ENCODE results near the gene NPIPB6.

NPIPB6 gene

GRCh38 chr16:28326881-28327610, 36.3 kb downstream of the NPIPB6 start:
- FAIRE-seq, result no peak
- DNase-seq (ENCODE audit: insufficient read length), result peak; percentile 70
- TF ChIP-seq POLR2A (IDR thresholded peaks at IDR 0.05; ENCODE audit: low read depth, low read length) (no peak), POLR2AphosphoS5 (IDR thresholded peaks at IDR 0.05; ENCODE audit: low read depth, low read length) (no peak), TAF1 (IDR thresholded peaks at IDR 0.05; ENCODE audit: borderline replicate concordance, low read depth, low read length) (no peak)

- TF ChIP-seq POLR2AphosphoS5 (IDR thresholded peaks at IDR 0.05; ENCODE audit: low read depth, low read length) (no peak), TAF1 (IDR thresholded peaks at IDR 0.05; ENCODE audit: borderline replicate concordance, low read depth, low read length) (no peak), POLR2A (IDR thresholded peaks at IDR 0.05; ENCODE audit: low read depth, low read length) (no peak)
- DNase-seq (ENCODE audit: insufficient read length) (no peak), FAIRE-seq (no peak)
These were observed 38.4 kb downstream of the NPIPB6 start for GRCh38 chr16:28324887-28325279.

GRCh38 chr16:28324235-28324886, 38.9 kb downstream of the NPIPB6 start:
- TF ChIP-seq TAF1 (IDR thresholded peaks at IDR 0.05; ENCODE audit: borderline replicate concordance, low read depth, low read length), result no peak
- TF ChIP-seq POLR2A (IDR thresholded peaks at IDR 0.05; ENCODE audit: low read depth, low read length), result no peak
- no peak for TF ChIP-seq POLR2AphosphoS5 (IDR thresholded peaks at IDR 0.05; ENCODE audit: low read depth, low read length)
- FAIRE-seq, result no peak

GRCh38 chr16:28321700-28322411, 41.5 kb downstream of the NPIPB6 start:
- TF ChIP-seq POLR2A (IDR thresholded peaks at IDR 0.05; ENCODE audit: low read depth, low read length), result no peak
- TF ChIP-seq POLR2AphosphoS5 (IDR thresholded peaks at IDR 0.05; ENCODE audit: low read depth, low read length), result no peak
- no peak for TF ChIP-seq TAF1 (IDR thresholded peaks at IDR 0.05; ENCODE audit: borderline replicate concordance, low read depth, low read length)
- FAIRE-seq, result no peak
- peak; percentile 55 for DNase-seq (ENCODE audit: insufficient read length)

More at GRCh38 chr16:28324235-28324886, 38.9 kb downstream of the NPIPB6 start:
- no peak for DNase-seq (ENCODE audit: insufficient read length)

- DNase-seq (ENCODE audit: insufficient read length) (no peak), FAIRE-seq (no peak)
- no peak for TF ChIP-seq POLR2A (IDR thresholded peaks at IDR 0.05; ENCODE audit: low read depth, low read length)
- TF ChIP-seq TAF1 (IDR thresholded peaks at IDR 0.05; ENCODE audit: borderline replicate concordance, low read depth, low read length), result no peak
- no peak for TF ChIP-seq POLR2AphosphoS5 (IDR thresholded peaks at IDR 0.05; ENCODE audit: low read depth, low read length)
These were observed 42.6 kb downstream of the NPIPB6 start for GRCh38 chr16:28320741-28321140.

GRCh38 chr16:28320023-28320561, 43.2 kb downstream of the NPIPB6 start:
- FAIRE-seq, result no peak
- TF ChIP-seq POLR2AphosphoS5 (IDR thresholded peaks at IDR 0.05; ENCODE audit: low read depth, low read length), result no peak
- TF ChIP-seq POLR2A (IDR thresholded peaks at IDR 0.05; ENCODE audit: low read depth, low read length), result no peak
- no peak for TF ChIP-seq TAF1 (IDR thresholded peaks at IDR 0.05; ENCODE audit: borderline replicate concordance, low read depth, low read length)
- no peak for DNase-seq (ENCODE audit: insufficient read length)

- DNase-seq (ENCODE audit: insufficient read length) (no peak), FAIRE-seq (no peak)
- TF ChIP-seq POLR2AphosphoS5 (IDR thresholded peaks at IDR 0.05; ENCODE audit: low read depth, low read length) (no peak), TAF1 (IDR thresholded peaks at IDR 0.05; ENCODE audit: borderline replicate concordance, low read depth, low read length) (no peak), POLR2A (IDR thresholded peaks at IDR 0.05; ENCODE audit: low read depth, low read length) (no peak)
These were observed 43.8 kb downstream of the NPIPB6 start for GRCh38 chr16:28319476-28320022.

- TF ChIP-seq POLR2A (IDR thresholded peaks at IDR 0.05; ENCODE audit: low read depth, low read length) (no peak), TAF1 (IDR thresholded peaks at IDR 0.05; ENCODE audit: borderline replicate concordance, low read depth, low read length) (no peak), POLR2AphosphoS5 (IDR thresholded peaks at IDR 0.05; ENCODE audit: low read depth, low read length) (no peak)
- DNase-seq (ENCODE audit: insufficient read length) (no peak), FAIRE-seq (no peak)
These were observed 45.1 kb downstream of the NPIPB6 start for GRCh38 chr16:28318042-28318744.

- FAIRE-seq, result peak; percentile 64
- peak; percentile 76 for DNase-seq (ENCODE audit: insufficient read length)
- TF ChIP-seq TAF1 (IDR thresholded peaks at IDR 0.05; ENCODE audit: borderline replicate concordance, low read depth, low read length), result no peak
- TF ChIP-seq POLR2AphosphoS5 (IDR thresholded peaks at IDR 0.05; ENCODE audit: low read depth, low read length), result no peak
- TF ChIP-seq POLR2A (IDR thresholded peaks at IDR 0.05; ENCODE audit: low read depth, low read length), result no peak
These were observed 46.0 kb downstream of the NPIPB6 start for GRCh38 chr16:28317040-28317880.

- no peak for FAIRE-seq
These were observed 47.3 kb downstream of the NPIPB6 start for GRCh38 chr16:28316054-28316453.

More at GRCh38 chr16:28316054-28316453, 47.3 kb downstream of the NPIPB6 start:
- DNase-seq (ENCODE audit: insufficient read length), result no peak
- TF ChIP-seq POLR2A (IDR thresholded peaks at IDR 0.05; ENCODE audit: low read depth, low read length), result no peak
- no peak for TF ChIP-seq TAF1 (IDR thresholded peaks at IDR 0.05; ENCODE audit: borderline replicate concordance, low read depth, low read length)

Data from GM12892 (cell line).